Cardiac fibroblast (primary cell): ENCODE measurements around the gene FBLN1.
"Not testable (repeated sequence)": the region's sequence is repeated elsewhere in the genome, so short reads cannot be mapped to it uniquely, and the experiment has no call there.

ENCODE experiments used
- DNase-seq, 2 donors: peaks; one replicate each; pipeline versions ENCODE4 v3.0.0 to v3.0.0-alpha.2; 2010; ENCODE audit warnings: low read depth in 2 of 2
- H3K4me3 ChIP-seq, 2 donors: replicated peaks in 1 of 2; 1 replicate in 1 of 2; 2 replicates in 1 of 2; pipeline ENCODE4 v1.5.1; 2011; ENCODE audit warnings: low read depth in 2 of 2, low read length in 2 of 2, mild to moderate bottlenecking in 2 of 2, moderate library complexity in 1 of 2
- TF ChIP-seq, protein P1 (sequence below): IDR thresholded peaks from one replicate; pipeline ENCODE4 v1.5.1; 2011; ENCODE audit warnings: low read depth, mild to moderate bottlenecking, low read length, inconsistent platforms

The FBLN1 gene

DNA sequence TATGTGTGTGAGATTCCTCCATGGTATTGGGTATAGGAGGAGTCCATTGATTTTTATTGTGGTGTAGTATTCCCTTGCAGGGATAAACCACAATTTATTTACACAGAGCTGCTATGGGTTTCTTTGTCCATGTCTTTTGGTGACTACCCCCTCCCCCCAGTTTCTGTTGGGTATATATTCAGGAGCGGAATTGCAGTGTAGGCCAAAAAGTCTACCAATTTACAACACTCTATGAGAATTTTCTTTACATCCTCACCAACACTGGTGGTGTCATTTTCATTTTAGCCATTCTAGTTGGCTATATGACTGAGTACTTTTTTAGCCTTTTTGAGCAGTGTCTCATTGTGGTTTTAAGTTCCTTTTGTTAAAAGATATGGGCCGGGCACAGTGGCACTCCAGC is 113.7 kb downstream of the FBLN1 start:
- no peak for DNase-seq
- TF ChIP-seq, protein P1, sequence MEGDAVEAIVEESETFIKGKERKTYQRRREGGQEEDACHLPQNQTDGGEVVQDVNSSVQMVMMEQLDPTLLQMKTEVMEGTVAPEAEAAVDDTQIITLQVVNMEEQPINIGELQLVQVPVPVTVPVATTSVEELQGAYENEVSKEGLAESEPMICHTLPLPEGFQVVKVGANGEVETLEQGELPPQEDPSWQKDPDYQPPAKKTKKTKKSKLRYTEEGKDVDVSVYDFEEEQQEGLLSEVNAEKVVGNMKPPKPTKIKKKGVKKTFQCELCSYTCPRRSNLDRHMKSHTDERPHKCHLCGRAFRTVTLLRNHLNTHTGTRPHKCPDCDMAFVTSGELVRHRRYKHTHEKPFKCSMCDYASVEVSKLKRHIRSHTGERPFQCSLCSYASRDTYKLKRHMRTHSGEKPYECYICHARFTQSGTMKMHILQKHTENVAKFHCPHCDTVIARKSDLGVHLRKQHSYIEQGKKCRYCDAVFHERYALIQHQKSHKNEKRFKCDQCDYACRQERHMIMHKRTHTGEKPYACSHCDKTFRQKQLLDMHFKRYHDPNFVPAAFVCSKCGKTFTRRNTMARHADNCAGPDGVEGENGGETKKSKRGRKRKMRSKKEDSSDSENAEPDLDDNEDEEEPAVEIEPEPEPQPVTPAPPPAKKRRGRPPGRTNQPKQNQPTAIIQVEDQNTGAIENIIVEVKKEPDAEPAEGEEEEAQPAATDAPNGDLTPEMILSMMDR = no peak
- no peak overlapping the region for H3K4me3 ChIP-seq

- no peak for DNase-seq
- TF ChIP-seq, protein P1 = no peak
Measured at GRCh38 chr22:45617948-45618347, 115.3 kb downstream of the FBLN1 start.

GRCh38 chr22:45620706-45621105 is 118.0 kb downstream of the FBLN1 start:
- no peak for DNase-seq
- H3K4me3 ChIP-seq = no peak overlapping the region

More at GRCh38 chr22:45617948-45618347, 115.3 kb downstream of the FBLN1 start:
- no peak overlapping the region for H3K4me3 ChIP-seq

DNA sequence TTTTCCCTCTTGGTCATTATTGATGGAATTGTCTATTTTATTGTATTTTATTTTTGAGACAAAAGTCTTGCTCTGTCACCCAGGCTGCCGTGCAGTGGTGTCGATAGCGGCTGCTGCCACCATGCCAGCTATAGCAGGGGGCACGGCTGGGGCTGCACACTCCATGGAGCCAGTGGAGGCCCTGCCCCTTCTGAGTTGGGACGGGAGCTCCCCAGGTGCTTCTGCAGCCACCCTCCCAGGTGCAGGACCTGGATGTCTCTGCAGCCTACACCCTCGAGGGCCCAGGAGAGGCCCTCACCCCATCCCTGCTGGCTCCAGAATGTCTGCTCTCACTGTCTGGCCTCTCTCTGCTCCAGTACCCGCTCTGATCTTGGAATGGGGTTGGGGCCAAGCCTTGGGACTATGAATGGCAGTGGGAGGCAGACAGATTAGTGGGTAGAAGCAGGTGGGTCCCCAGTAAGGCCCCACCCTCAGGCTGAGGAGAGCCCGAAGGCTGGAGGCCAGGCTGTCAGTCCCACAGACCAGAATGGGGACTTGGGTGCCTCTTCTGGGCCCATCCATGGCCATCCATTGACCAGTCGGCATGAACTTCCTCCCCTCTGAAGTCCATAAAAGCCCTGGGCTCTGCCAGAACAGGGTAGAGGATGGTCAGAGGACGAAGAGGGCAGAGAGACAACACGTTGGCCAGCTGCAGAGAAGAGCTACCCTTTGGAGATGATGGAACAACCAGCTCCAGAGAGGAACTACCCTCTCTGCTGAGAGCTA is 119.3 kb downstream of the FBLN1 start:
- DNase-seq = no peak
- TF ChIP-seq, protein P1 = no peak

More at GRCh38 chr22:45620706-45621105, 118.0 kb downstream of the FBLN1 start:
- TF ChIP-seq, protein P1 = no peak

GRCh38 chr22:45623464-45624145 is 120.9 kb downstream of the FBLN1 start:
- DNase-seq, H3K4me3 ChIP-seq: not testable (repeated sequence)

More for the DNA sequence above, 119.3 kb downstream of the FBLN1 start:
- no peak overlapping the region for H3K4me3 ChIP-seq

GRCh38 chr22:45626198-45626651 is 123.5 kb downstream of the FBLN1 start:
- no peak overlapping the region for H3K4me3 ChIP-seq
- DNase-seq = no peak

More at GRCh38 chr22:45626198-45626651, 123.5 kb downstream of the FBLN1 start:
- TF ChIP-seq, protein P1 = no peak
